Activated CD4-positive, alpha-beta T cell treated with anti-CD3 and anti-CD28 coated beads, Interleukin-2, Interleukin-6, amounts not matched to agents 100 ng/mL and 50 ng/mL, durations not matched to agents 16 hours and 8 hours (primary cell): ENCODE data around the gene KCNC1.

Experiments
- DNase-seq: peaks from one replicate; pipeline ENCODE4 v3.0.0-alpha.2; 2020

Gene KCNC1

GRCh38 chr11:17716807-17717206 lies 17.8 kb upstream of the KCNC1 start:
- DNase-seq, result no peak

GRCh38 chr11:17718015-17718414 lies 16.6 kb upstream of the KCNC1 start:
- DNase-seq, result no peak

GRCh38 chr11:17718510-17718962 lies 16.0 kb upstream of the KCNC1 start:
- no peak for DNase-seq

GRCh38 chr11:17719028-17719937 lies 15.3 kb upstream of the KCNC1 start, which contains the start of gene MYOD1:
TSS of gene MYOD1 (plus strand) at chr11:17719571. CDS start at chr11:17719783, 212 bp downstream.
- no peak for DNase-seq

- DNase-seq, result no peak
Observed at GRCh38 chr11:17719938-17720795, 14.4 kb upstream of the KCNC1 start.

GRCh38 chr11:17720796-17721171 lies 13.8 kb upstream of the KCNC1 start:
- DNase-seq, result no peak

- DNase-seq, result no peak
Observed at GRCh38 chr11:17721242-17721999, 13.2 kb upstream of the KCNC1 start.

GRCh38 chr11:17722000-17722643 lies 12.5 kb upstream of the KCNC1 start:
- DNase-seq, result no peak

GRCh38 chr11:17724020-17724908 lies 10.3 kb upstream of the KCNC1 start:
- DNase-seq, result no peak

GRCh38 chr11:17725174-17725573 lies 9.4 kb upstream of the KCNC1 start:
- DNase-seq, result no peak

GRCh38 chr11:17730137-17730536 lies 4.4 kb upstream of the KCNC1 start:
- DNase-seq, result no peak

GRCh38 chr11:17730608-17731462 lies 3.7 kb upstream of the KCNC1 start:
- DNase-seq, result peak; percentile 84

- no peak for DNase-seq
Observed at GRCh38 chr11:17733261-17733660, 1.3 kb upstream of the KCNC1 start.

- peak; percentile 38 for DNase-seq
Observed at GRCh38 chr11:17734986-17735817, 621 bp downstream of the KCNC1 start.

GRCh38 chr11:17735818-17736578 lies 1.4 kb downstream of the KCNC1 start:
- DNase-seq, result no peak

- DNase-seq, result no peak
Observed at GRCh38 chr11:17736579-17736893, 2.0 kb downstream of the KCNC1 start.

GRCh38 chr11:17736930-17737817 lies 2.6 kb downstream of the KCNC1 start:
- no peak for DNase-seq
